Smooth muscle cell (in vitro differentiated cells): ENCODE results near the gene TREH. TPM values are rescaled to one million over a fixed set of nuclear protein-coding genes. Genes with fewer than 3 reads are reported as not detected.

ENCODE experiments used
- DNase-seq: peaks from one replicate; lab custom pipeline; 2025; ENCODE audit not compliant: unreplicated experiment; lab: John Stamatoyannopoulos, UW
- H2AFZ ChIP-seq: fragments of 200-600 bp; sonication (generic); 2 replicates; pipeline ENCODE4 v1.6.0; 2016; ENCODE audit warnings: antibody characterized with exemption, low read depth, mild to moderate bottlenecking
- H3F3A ChIP-seq: fragments of 200-600 bp; sonication (generic); 2 replicates; pipeline ENCODE4 v1.6.0; 2017; ENCODE audit warnings: antibody characterized with exemption, low read depth
- H3K27ac ChIP-seq: fragments of 200-600 bp; sonication (generic); 2 replicates; pipeline ENCODE4 v1.5.1; 2016; ENCODE audit warnings: low read depth, mild to moderate bottlenecking
- H3K27me3 ChIP-seq: fragments of 200-600 bp; sonication (generic); 2 replicates; pipeline ENCODE4 v1.6.1; 2016; ENCODE audit warnings: low read depth, mild to moderate bottlenecking
- H3K36me3 ChIP-seq: fragments of 200-600 bp; sonication (generic); 2 replicates; pipeline ENCODE4 v1.5.1; 2016; ENCODE audit warnings: low read depth
- H3K4me1 ChIP-seq: fragments of 200-600 bp; sonication (generic); 2 replicates; pipeline ENCODE4 v1.5.1; 2016; ENCODE audit warnings: low read depth
- H3K4me2 ChIP-seq: fragments of 200-600 bp; sonication (generic); 2 replicates; pipeline ENCODE4 v1.6.0; 2016; ENCODE audit warnings: mild to moderate bottlenecking
- H3K4me3 ChIP-seq: fragments of 200-600 bp; sonication (generic); 2 replicates; pipeline ENCODE4 v1.5.1; 2016; ENCODE audit warnings: mild to moderate bottlenecking
- H3K79me2 ChIP-seq: fragments of 200-600 bp; sonication (generic); 2 replicates; pipeline ENCODE4 v1.6.0; 2016; ENCODE audit warnings: low read depth, mild to moderate bottlenecking
- H3K9ac ChIP-seq: fragments of 200-600 bp; sonication (generic); 2 replicates; pipeline ENCODE4 v1.6.0; 2016; ENCODE audit warnings: low read depth
- H3K9me3 ChIP-seq: fragments of 200-600 bp; sonication (generic); replicated peaks from 2 replicates; pipeline ENCODE4 v1.5.1; 2016; ENCODE audit warnings: low read depth
- H4K20me1 ChIP-seq: fragments of 200-600 bp; sonication (generic); 2 replicates; pipeline ENCODE4 v1.6.0; 2016; ENCODE audit warnings: low read depth
- WGBS: methylation state at CpG from one replicate; pipeline ENCODE4 v1.1.7; 2016; ENCODE audit warnings: low lambda C conversion rate; 5-methylcytosine and 5-hydroxymethylcytosine counted together
- polyA plus RNA-seq: library from polyadenylated mRNA; unstranded; fragments of >200 nt; fragmentation: Nextera tagmentation; extraction: Ambion mirVana; gene quantifications from 2 replicates; pipeline ENCODE4 v1.2.1, GENCODE V29; 2016
- total RNA-seq: library from RNA; depleted of rRNA; stranded (reverse); fragments of >200 nt; gene quantifications from 2 replicates; pipeline ENCODE4 v1.2.3, GENCODE V29; 2014
- TF ChIP-seq, protein P1 (sequence below): fragments of 200-600 bp; sonication (generic); IDR thresholded peaks from 2 replicates; pipeline ENCODE4 v1.5.1; 2017; ENCODE audit warnings: borderline replicate concordance, mild to moderate bottlenecking, antibody characterized with exemption; ENCODE audit not compliant: insufficient read depth, poor library complexity, severe bottlenecking

Gene TREH
- total and polyA plus RNA-seq, 2 experiments from 2014 or later, result 0.49 TPM; not detected in 1

DNA sequence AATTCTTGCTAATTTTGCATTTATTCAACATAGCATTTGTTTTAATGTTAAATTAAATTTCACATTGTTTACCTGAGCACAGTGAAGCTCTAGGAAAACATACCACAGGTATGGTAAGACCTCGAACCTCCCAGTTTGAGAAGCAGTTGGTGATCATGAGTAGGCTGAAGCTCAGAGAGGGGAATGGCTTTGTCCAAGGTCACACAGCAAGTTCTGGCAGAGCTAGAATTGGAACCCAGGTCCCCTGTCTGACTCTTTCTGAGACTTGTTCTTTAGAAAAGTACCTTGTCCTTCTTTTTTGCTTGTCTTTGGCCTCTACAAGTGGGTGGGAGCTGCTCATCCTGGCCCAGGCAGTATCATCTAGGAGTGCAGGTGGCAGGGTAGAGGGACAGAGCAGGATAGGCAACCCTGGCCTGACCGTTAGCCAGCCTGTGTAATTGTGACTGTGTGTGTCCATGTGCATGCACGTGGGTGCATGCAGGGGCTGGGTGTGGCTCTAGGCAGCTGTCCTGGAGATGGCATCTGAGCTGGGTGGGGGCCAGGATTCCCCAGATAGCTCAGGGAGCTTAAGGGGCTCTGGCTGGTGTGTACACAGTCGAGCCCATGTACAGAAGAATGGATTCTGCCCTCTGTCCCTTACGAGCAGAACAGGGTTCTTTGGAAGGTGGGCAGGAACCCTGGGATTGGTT, 50.4 kb downstream of the TREH start:
- DNase-seq, result no peak
- TF ChIP-seq, protein P1, sequence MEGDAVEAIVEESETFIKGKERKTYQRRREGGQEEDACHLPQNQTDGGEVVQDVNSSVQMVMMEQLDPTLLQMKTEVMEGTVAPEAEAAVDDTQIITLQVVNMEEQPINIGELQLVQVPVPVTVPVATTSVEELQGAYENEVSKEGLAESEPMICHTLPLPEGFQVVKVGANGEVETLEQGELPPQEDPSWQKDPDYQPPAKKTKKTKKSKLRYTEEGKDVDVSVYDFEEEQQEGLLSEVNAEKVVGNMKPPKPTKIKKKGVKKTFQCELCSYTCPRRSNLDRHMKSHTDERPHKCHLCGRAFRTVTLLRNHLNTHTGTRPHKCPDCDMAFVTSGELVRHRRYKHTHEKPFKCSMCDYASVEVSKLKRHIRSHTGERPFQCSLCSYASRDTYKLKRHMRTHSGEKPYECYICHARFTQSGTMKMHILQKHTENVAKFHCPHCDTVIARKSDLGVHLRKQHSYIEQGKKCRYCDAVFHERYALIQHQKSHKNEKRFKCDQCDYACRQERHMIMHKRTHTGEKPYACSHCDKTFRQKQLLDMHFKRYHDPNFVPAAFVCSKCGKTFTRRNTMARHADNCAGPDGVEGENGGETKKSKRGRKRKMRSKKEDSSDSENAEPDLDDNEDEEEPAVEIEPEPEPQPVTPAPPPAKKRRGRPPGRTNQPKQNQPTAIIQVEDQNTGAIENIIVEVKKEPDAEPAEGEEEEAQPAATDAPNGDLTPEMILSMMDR, result no peak
- Histone ChIP-seq H3K9ac (no peak overlapping the region), H3K79me2 (peaks cover 23% of the 10 kb centered on the region), H3K4me2 (no peak overlapping the region), H2AFZ (no peak overlapping the region), H3F3A (no peaks in the 10 kb centered on the region), H3K27me3 (no peaks in the 10 kb centered on the region), H4K20me1 (peaks cover 99% of the 10 kb centered on the region), H3K4me3 (no peak overlapping the region), H3K27ac (no peak overlapping the region), H3K36me3 (no peaks in the 10 kb centered on the region), H3K4me1 (peaks cover 5% of the 10 kb centered on the region), H3K9me3 (no peaks in the 10 kb centered on the region)
- WGBS, result 76% methylated on average over 5 of the region's 5 CpGs

DNA sequence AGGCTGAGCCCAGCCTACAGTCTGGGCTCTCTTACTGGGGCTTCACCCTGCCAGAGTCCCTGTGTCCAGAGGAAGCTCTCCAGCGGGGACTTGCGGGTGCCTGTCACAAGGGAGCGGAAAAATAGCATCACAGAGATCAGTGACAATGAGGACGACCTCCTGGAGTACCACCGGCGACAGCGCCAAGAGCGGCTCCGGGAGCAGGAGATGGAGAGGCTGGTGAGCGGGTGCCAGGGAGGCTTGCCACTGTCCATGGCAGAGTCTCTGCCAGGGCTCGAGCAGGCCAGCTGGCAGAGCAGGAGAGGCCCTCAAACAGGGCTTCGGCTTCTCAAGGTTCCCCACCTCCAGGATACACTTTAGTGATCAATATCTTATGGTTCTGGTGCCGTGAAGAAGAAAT, 51.0 kb downstream of the TREH start:
- H3K4me2 ChIP-seq, result no peak overlapping the region

DNA sequence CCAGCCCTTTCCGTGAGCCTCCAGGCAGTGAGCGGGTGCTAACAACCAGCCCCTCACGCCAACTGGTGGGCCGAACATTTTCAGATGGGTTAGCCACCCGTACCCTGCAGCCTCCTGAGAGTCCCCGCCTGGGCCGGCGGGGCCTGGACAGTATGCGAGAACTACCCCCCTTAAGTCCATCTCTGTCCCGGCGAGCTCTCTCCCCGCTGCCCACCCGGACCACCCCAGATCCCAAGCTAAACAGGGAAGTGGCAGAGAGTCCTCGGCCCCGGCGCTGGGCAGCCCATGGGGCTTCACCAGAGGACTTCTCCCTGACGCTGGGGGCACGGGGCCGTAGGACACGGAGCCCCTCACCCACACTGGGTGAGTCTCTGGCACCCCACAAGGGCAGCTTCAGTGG, 51.4 kb downstream of the TREH start:
- TF ChIP-seq, protein P1, result no peak
- Histone ChIP-seq H4K20me1 (peaks cover 99% of the 10 kb centered on the region), H3K4me3 (no peak overlapping the region), H2AFZ (no peak overlapping the region), H3K9ac (no peak overlapping the region), H3K27me3 (no peaks in the 10 kb centered on the region), H3K4me1 (peaks cover 5% of the 10 kb centered on the region), H3K4me2 (no peak overlapping the region), H3K27ac (no peak overlapping the region), H3K36me3 (no peaks in the 10 kb centered on the region), H3F3A (no peaks in the 10 kb centered on the region), H3K9me3 (no peaks in the 10 kb centered on the region), H3K79me2 (peaks cover 33% of the 10 kb centered on the region)
- WGBS, result 97% methylated on average over 20 of the region's 20 CpGs
- no peak for DNase-seq

More for the DNA sequence above, 51.0 kb downstream of the TREH start:
- peaks cover 1% of the 10 kb centered on the region for H3K4me1 ChIP-seq
- no peaks in the 10 kb centered on the region for H3K9me3 ChIP-seq
- H3K9ac ChIP-seq, result no peak overlapping the region
- H3K27me3 ChIP-seq, result no peaks in the 10 kb centered on the region
- H3K79me2 ChIP-seq, result peaks cover 28% of the 10 kb centered on the region
- TF ChIP-seq, protein P1, result no peak
- no peaks in the 10 kb centered on the region for H3K36me3 ChIP-seq
- H3F3A ChIP-seq, result no peaks in the 10 kb centered on the region
- no peak overlapping the region for H2AFZ ChIP-seq
- H3K27ac ChIP-seq, result no peak overlapping the region
- WGBS, result 97% methylated on average over 13 of the region's 13 CpGs
- no peak for DNase-seq
- peaks cover 99% of the 10 kb centered on the region for H4K20me1 ChIP-seq
- H3K4me3 ChIP-seq, result no peak overlapping the region

DNA sequence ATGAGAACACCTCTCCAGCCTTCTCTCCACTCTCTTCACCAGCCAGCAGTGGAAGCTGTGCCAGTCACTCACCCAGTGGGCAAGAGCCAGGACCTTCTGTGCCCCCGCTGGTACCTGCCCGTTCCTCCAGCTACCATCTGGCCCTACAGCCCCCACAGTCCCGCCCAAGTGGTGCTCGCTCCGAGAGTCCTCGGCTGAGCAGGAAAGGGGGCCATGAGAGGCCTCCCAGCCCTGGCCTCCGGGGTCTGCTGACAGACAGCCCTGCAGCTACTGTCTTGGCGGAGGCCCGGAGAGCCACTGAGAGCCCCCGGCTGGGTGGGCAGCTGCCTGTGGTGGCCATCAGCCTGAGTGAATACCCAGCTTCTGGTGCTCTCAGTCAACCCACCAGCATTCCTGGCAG, 51.9 kb downstream of the TREH start:
- peaks cover 9% of the 10 kb centered on the region for H3K4me1 ChIP-seq
- no peak overlapping the region for H3K9ac ChIP-seq
- H3F3A ChIP-seq, result no peaks in the 10 kb centered on the region
- H3K9me3 ChIP-seq, result no peaks in the 10 kb centered on the region
- no peak overlapping the region for H2AFZ ChIP-seq
- H3K79me2 ChIP-seq, result peaks cover 35% of the 10 kb centered on the region
- H3K27me3 ChIP-seq, result no peaks in the 10 kb centered on the region
- H4K20me1 ChIP-seq, result peaks cover 99% of the 10 kb centered on the region
- H3K36me3 ChIP-seq, result no peaks in the 10 kb centered on the region
- H3K4me3 ChIP-seq, result no peak overlapping the region
- H3K27ac ChIP-seq, result no peak overlapping the region
- TF ChIP-seq, protein P1, result no peak
- WGBS, result 94% methylated on average over 10 of the region's 10 CpGs
- no peak overlapping the region for H3K4me2 ChIP-seq
- DNase-seq, result no peak
